NOMO-1 treated with dmso at 0.1 percent for 144 hours (cell line): ENCODE data around the gene DNAAF5.
"Not testable (repeated sequence)": the region's sequence is repeated elsewhere in the genome, so short reads cannot be mapped to it uniquely, and the experiment has no call there.

Experiments
- DNase-seq: peaks from one replicate; lab custom pipeline; 2025; ENCODE audit not compliant: unreplicated experiment; lab: John Stamatoyannopoulos, UW

DNAAF5 gene

GRCh38 chr7:745431-746154 lies 19.1 kb downstream of the DNAAF5 start:
- no peak for DNase-seq

GRCh38 chr7:746155-747061 lies 19.9 kb downstream of the DNAAF5 start:
- DNase-seq, result no peak

DNA sequence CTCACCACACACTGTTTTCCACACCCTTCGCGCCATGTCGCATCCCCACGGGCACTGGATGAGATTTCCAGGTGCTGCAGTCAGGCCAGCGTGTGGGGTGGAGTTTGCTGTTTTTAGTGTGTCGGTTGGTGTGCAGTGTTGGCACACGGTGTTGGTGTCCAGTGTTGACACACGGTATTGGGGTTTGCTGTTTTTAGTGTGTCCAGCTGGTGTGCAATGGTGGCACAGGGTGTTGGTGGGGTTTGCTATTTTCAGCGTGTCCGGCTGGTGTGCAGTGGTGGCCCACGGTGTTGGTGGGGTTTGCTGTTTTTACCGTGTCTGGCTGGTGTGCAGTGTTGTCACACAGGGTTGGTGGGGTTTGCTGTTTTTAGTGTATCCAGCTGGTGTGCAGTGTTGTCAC lies 20.7 kb downstream of the DNAAF5 start:
- DNase-seq, result no peak

- DNase-seq, result no peak
These were observed 21.9 kb downstream of the DNAAF5 start for GRCh38 chr7:748446-748845.

GRCh38 chr7:749140-749551 lies 22.6 kb downstream of the DNAAF5 start:
- no peak for DNase-seq

DNA sequence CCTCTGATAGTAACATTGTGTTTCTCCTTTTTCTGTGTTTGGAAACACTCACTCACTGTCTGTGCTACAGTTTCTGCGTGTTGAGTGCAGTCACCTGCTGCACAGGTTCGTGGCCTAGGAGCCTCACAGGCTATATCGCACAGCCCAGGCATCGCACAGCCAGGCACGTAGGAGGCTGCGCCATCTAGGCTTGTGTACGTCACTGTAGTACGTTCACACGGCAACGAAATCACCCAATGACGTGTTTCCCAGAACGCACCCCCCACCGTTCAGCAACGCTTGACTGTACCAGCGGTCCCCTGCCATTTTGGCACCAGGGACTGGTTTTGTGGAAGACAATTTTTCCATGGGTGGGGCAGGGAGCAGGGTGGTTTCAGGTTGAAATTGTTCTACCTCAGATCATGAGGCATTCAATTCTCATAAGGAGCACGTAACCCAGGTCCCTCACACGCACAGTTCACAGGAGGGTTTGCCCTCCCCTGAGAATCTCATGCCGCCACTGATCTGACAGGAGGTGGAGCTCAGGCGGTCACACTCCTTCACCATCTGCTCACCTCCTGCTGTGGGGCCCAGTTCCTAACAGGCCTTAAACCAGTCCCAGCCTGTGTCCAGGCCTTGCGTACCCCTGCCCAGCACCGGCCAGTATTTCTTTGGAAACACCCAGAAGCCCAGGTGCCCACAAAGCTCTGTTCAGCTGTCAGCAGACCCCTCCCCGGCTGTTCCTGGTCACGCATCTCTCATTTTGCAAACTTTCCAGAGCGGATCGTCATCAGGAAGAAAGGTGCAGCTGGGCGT lies 23.8 kb downstream of the DNAAF5 start:
- no peak for DNase-seq

- no peak for DNase-seq
These were observed 25.3 kb downstream of the DNAAF5 start for GRCh38 chr7:751826-752225.

- DNase-seq, result not testable (repeated sequence)
These were observed 25.8 kb downstream of the DNAAF5 start for GRCh38 chr7:752256-752655.

GRCh38 chr7:753190-753589 lies 26.7 kb downstream of the DNAAF5 start:
- no peak for DNase-seq

- DNase-seq, result no peak
These were observed 28.3 kb downstream of the DNAAF5 start for GRCh38 chr7:754531-755412.

GRCh38 chr7:755413-755805 lies 28.9 kb downstream of the DNAAF5 start:
- no peak for DNase-seq

- DNase-seq, result no peak
These were observed 29.9 kb downstream of the DNAAF5 start for GRCh38 chr7:756231-756927.

DNA sequence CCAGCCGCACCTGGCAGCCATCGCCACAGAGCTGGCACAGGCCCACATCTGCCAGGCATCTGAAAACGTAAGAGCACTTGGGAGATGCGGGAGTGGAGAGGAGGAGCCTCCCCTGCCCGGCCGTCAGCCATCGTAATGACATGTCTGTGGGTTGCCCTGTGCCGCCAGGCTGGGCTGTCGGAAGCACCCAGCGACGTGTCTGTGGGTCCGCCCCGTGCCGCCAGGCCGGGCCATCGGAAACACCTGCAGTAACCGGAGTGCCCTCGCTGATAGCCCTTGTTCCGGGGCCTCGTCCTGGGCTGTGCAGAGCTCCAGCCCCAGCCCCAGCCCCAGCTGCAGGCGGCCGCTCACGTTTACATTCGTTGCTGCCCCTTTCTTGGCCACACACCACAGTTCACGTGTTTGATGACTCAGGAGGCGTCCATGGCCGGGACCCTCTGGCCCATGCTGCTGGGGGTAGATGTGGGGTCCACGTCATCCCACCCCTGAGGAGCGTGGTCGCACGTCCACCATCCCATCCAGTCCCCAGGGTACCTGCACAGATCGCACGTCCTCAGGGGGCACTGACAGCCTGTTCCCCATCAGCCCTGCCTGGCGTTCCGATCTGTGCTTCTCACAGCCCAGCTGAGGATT lies 30.5 kb downstream of the DNAAF5 start:
- DNase-seq, result no peak

- DNase-seq, result no peak
These were observed 31.3 kb downstream of the DNAAF5 start for GRCh38 chr7:757741-758163.

- no peak for DNase-seq
These were observed 33.1 kb downstream of the DNAAF5 start for GRCh38 chr7:759569-759968.

- DNase-seq, result no peak
These were observed 33.5 kb downstream of the DNAAF5 start for GRCh38 chr7:760006-760405.

DNA sequence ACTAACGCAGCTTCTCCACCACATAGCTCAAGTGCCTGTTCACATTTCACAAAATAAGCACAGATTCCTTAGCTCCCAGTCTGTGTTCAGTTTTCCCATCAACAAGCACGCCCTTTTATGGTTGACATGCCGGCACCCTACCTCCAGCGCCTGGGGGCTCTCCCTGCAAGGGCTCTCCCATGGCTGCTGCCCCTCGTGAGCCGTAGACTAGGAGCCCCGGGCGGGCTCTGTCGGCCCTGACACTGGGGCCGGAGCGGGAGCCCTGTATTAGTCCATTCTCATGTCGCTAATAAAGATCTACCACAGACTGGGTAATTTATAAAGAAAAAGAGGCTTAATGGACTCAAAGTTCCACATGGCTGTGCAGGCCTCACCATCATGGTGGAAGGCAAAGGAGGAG lies 34.6 kb downstream of the DNAAF5 start:
- no peak for DNase-seq

GRCh38 chr7:761631-762030 lies 35.1 kb downstream of the DNAAF5 start:
- no peak for DNase-seq

GRCh38 chr7:762885-763284 lies 36.4 kb downstream of the DNAAF5 start:
- DNase-seq, result peak; percentile 6
